OCI-M2 (cell line): ENCODE data around the gene EVX2.

ENCODE experiments used
- DNase-seq: peaks from one replicate; lab custom pipeline; 2025; ENCODE audit not compliant: unreplicated experiment; lab: John Stamatoyannopoulos, UW

EVX2 gene

GRCh38 chr2:176122052-176122682 lies 38.4 kb upstream of the EVX2 start:
- DNase-seq = peak; percentile 16

GRCh38 chr2:176121190-176122051 lies 37.7 kb upstream of the EVX2 start:
- DNase-seq = no peak

GRCh38 chr2:176120364-176121189 lies 36.8 kb upstream of the EVX2 start:
- no peak for DNase-seq

- no peak for DNase-seq
These were observed 35.0 kb upstream of the EVX2 start for GRCh38 chr2:176118601-176119339.

- DNase-seq = no peak
These were observed 34.1 kb upstream of the EVX2 start for GRCh38 chr2:176117823-176118371.

GRCh38 chr2:176117162-176117822 lies 33.5 kb upstream of the EVX2 start:
- DNase-seq = no peak

- DNase-seq = no peak
These were observed 32.4 kb upstream of the EVX2 start, which contains the start of gene HOXD10 for GRCh38 chr2:176115883-176116813. Gene HOXD10 (plus strand): TSS chr2:176116778. CDS start chr2:176116834, 56 bp downstream.

- DNase-seq = no peak
These were observed 31.3 kb upstream of the EVX2 start for GRCh38 chr2:176114930-176115625.

- DNase-seq = no peak
These were observed 30.6 kb upstream of the EVX2 start for GRCh38 chr2:176114120-176114929.

- no peak for DNase-seq
These were observed 28.9 kb upstream of the EVX2 start for GRCh38 chr2:176112375-176113302.

- DNase-seq = no peak
These were observed 28.1 kb upstream of the EVX2 start for GRCh38 chr2:176111846-176112374.

GRCh38 chr2:176111309-176111663 lies 27.5 kb upstream of the EVX2 start:
- no peak for DNase-seq

GRCh38 chr2:176110415-176111308 lies 26.9 kb upstream of the EVX2 start:
- no peak for DNase-seq

GRCh38 chr2:176109946-176110345 lies 26.2 kb upstream of the EVX2 start:
- no peak for DNase-seq

- no peak for DNase-seq
These were observed 25.6 kb upstream of the EVX2 start for GRCh38 chr2:176109192-176109901.
